Measurements from ENCODE around the gene JADE1.

GRCh38 chr4:128776794-128777216, 32.7 kb upstream of the JADE1 start:
- TF ChIP-seq CTCF (conservative IDR thresholded peaks at IDR 0.05 in 1 of 2, IDR thresholded peaks at IDR 0.05 in 1 of 2; ENCODE audit: low read depth in 1 of 2, low read length in 2 of 2) (no peak), EZH2 (IDR thresholded peaks at IDR 0.05; ENCODE audit: low read length, missing control alignments) (no peak)
